LNCAP (cell line): Measurements from ENCODE around the gene ENO2.

Experiments
- TF ChIP-seq, protein P1 (sequence below): fragments of 450-650 bp; IDR thresholded peaks from 2 replicates; pipeline ENCODE4 v1.5.1; 2017; ENCODE audit warnings: mild to moderate bottlenecking

ENO2 gene

GRCh38 chr12:6943389-6943721, 29.0 kb downstream of the ENO2 start:
- TF ChIP-seq, protein P1, sequence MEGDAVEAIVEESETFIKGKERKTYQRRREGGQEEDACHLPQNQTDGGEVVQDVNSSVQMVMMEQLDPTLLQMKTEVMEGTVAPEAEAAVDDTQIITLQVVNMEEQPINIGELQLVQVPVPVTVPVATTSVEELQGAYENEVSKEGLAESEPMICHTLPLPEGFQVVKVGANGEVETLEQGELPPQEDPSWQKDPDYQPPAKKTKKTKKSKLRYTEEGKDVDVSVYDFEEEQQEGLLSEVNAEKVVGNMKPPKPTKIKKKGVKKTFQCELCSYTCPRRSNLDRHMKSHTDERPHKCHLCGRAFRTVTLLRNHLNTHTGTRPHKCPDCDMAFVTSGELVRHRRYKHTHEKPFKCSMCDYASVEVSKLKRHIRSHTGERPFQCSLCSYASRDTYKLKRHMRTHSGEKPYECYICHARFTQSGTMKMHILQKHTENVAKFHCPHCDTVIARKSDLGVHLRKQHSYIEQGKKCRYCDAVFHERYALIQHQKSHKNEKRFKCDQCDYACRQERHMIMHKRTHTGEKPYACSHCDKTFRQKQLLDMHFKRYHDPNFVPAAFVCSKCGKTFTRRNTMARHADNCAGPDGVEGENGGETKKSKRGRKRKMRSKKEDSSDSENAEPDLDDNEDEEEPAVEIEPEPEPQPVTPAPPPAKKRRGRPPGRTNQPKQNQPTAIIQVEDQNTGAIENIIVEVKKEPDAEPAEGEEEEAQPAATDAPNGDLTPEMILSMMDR: no peak

- TF ChIP-seq, protein P1: no peak
These were observed 29.5 kb downstream of the ENO2 start, which contains the start of the genes C12orf57 and RNU7-1 for GRCh38 chr12:6943722-6944380. C12orf57 (plus strand) TSS chr12:6944022; CDS start chr12:6944122, 100 bp downstream. RNU7-1 (plus strand) TSS chr12:6943816.

DNA sequence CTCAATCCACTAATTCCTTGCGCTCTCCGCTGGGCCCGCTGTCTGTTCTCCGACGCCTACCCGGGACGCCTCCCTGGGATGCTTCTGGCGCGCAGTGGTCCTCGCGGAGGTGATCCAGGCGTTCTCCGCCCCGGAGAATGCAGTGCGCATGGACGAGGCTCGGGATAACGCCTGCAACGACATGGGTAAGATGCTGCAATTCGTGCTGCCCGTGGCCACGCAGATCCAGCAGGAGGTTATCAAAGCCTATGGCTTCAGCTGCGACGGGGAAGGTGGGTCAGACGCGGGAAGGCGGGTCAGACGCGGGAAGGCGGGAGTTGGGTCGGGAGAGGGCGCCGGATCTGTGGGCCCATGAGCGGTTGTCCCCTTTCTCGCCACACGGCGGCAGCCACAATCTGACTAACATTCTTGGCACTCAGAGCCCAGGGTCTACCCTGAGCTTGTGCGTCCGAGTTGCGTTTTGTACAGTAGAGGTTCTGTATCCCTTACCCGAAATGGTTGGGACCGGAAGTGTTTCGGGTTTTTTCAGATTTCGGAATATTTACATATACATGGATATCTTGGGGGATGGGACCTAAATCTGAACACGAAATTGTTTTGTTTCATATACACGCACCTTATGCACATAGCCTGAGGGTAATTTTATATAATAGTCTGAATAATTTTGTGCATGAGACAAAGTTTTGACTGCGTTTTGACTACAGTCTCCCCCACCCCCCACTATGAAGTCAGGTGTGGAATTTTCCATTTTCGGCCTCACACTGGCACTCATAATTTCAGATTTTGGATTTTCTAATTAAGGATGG, 30.2 kb downstream of the ENO2 start:
- TF ChIP-seq, protein P1: peak; percentile 84

GRCh38 chr12:6945613-6946012, 31.2 kb downstream of the ENO2 start:
- TF ChIP-seq, protein P1: no peak

- TF ChIP-seq, protein P1: no peak
These were observed 31.9 kb downstream of the ENO2 start for GRCh38 chr12:6946033-6946919.

DNA sequence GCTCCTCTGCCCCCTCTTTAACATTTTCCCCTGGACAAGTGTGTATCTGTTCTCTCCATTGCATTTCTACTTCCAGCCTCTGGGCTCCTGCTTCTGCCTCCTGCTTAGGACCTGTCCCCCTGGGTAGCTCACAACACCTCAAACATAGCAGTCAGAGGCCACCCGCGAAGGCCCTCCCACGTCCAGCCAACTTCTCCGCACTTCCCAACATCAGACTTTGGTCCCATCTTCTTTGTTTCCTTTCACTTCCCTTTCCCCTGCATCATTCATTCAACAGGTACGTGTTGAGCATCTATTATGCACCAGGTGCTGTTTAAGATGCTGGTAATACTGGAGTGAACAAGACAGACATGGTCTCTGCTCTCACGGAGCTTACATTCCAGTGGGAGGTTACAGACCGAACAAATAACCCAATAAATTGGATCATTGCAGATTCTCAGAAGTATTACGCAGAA, 32.6 kb downstream of the ENO2 start:
- TF ChIP-seq, protein P1: no peak

DNA sequence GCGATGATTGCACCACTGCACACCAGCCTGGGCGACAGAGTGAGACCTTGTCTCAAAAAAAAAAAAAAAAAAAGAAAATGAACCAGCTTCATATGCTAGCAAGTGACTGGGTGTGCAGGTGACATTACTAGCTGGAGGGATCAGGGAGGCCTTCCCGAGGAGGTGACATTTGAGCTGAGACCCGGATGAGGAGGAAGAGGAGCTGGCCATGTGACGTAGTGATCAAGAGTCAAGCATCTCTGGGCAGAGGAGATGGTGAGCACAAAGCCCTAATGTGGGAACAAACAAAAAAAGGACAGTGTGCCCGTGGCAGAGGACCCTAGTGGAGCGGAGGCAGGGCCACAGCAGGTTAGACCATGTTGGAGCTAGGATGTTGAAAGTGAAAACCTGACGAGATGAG, 33.2 kb downstream of the ENO2 start:
- TF ChIP-seq, protein P1: no peak
